T-helper 9 cell (primary cell): Measurements from ENCODE around the gene ERCC4.
A peak's percentile ranks its signal among the peaks of the same experiment; 100 is the strongest.
"Not testable (repeated sequence)": the region's sequence is repeated elsewhere in the genome, so short reads cannot be mapped to it uniquely, and the experiment has no call there.

Experiments
- DNase-seq: peaks from one replicate; pipeline ENCODE4 v3.0.0-alpha.2; 2020
- total RNA-seq, 2 donors: gene quantifications; one replicate each; lab custom pipeline; 2026; lab: John Stamatoyannopoulos, UW

Gene ERCC4
- total RNA-seq = 12.1 to 30.1 reads per million in 2 donors

DNA sequence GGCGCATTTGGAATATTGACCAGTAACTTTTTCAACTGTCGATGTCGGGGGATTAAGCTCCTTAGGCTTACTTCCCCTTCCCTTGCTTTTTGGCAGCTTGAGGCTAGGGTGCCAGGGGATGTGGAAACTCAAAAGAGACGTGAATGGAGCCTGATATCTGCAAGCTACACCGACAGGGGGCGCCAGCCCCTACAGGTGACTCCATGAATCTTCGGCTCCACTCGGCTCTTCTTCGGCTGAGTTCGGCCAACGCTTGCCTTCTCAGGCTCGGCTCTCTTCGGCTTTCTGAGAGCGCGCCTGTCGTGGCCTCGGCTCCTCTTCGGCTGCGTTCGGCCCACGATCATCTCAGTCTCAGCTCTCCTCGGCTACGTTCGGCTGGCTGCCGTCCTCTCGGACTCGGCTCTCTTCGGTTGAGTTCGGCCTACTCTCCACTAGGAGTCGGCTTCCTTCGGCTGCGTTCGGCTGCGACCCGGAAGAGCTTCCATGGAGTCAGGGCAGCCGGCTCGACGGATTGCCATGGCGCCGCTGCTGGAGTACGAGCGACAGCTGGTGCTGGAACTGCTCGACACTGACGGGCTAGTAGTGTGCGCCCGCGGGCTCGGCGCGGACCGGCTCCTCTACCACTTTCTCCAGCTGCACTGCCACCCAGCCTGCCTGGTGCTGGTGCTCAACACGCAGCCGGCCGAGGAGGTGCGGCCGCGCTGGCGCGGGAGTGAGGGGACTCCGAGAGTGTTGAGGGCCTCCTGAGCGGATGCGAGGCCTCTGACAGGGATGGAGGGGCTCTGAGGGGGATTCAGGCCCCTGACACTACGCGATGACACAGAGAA lies at the start of gene ERCC4:
Gene ERCC4 (plus strand): TSS at position 472 of the 827 bp plus-strand sequence. CDS start 12 bp downstream, at position 484.
- DNase-seq = peak; percentile 99

GRCh38 chr16:13873835-13874438 lies 46.0 kb upstream of the ERCC4 start:
- no peak for DNase-seq

GRCh38 chr16:13875614-13876284 lies 44.2 kb upstream of the ERCC4 start:
- no peak for DNase-seq

- DNase-seq = no peak
These were observed 36.7 kb upstream of the ERCC4 start for GRCh38 chr16:13883276-13883675.

GRCh38 chr16:13883881-13884280 lies 36.1 kb upstream of the ERCC4 start:
- DNase-seq = no peak

DNA sequence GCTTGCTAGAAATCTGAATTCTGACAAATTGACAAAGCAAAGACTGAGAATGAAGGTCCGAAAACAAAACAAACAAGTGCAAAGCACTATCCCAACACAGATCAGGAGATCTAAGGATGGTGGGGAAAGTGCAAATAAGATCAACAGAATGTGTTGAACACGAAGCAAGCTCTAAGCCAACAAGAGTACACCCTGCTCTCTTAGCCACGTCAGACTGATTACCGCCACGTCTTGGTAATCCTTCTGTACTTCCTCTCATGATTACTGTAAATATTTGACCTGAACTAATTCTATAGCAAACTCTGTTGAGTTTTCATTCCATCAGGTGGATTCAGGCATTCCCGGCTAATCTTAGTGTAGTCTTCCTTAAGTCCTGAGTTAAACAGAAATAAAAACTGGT lies 34.3 kb upstream of the ERCC4 start:
- no peak for DNase-seq

GRCh38 chr16:13886608-13887007 lies 33.3 kb upstream of the ERCC4 start:
- DNase-seq = no peak

DNA sequence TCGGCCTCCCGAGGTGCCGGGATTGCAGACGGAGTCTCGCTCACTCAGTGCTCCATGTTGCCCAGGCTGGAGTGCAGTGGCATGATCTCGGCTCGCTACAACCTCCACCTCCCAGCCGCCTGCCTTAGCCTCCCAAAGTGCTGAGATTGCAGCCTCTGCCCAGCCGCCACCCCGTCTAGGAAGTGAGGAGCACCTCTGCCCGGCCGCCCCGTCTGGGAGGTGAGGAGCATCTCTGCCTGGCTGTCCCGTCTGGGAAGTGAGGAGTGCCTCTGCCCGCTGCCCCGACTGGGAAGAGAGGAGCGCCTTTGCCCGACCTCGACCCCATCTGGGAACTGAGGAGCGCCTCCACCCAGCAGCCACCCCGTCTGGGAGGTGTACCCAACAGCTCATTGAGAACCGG lies 30.6 kb upstream of the ERCC4 start:
- not testable (repeated sequence) for DNase-seq

- no peak for DNase-seq
These were observed 27.7 kb upstream of the ERCC4 start for GRCh38 chr16:13892301-13892700.

DNA sequence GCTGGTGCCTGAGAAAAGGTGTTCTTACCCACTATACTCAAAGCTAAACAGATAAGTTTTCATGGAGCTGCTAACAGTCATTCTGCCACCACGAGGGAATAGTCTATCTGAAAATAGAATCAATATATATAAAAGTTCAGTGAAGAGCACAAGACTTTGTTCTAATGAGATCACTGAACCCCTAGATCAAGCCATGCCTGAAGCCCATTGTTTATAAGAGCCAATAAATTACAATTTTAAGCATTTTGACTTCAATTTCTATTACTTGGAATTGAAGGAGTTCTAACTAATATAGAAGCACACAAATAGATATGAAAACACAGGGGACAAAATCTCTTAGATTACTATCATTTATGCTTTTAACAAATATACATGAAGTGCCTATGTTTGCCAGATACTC lies 24.4 kb upstream of the ERCC4 start:
- no peak for DNase-seq

- no peak for DNase-seq
These were observed 23.3 kb upstream of the ERCC4 start for GRCh38 chr16:13896543-13897182.

DNA sequence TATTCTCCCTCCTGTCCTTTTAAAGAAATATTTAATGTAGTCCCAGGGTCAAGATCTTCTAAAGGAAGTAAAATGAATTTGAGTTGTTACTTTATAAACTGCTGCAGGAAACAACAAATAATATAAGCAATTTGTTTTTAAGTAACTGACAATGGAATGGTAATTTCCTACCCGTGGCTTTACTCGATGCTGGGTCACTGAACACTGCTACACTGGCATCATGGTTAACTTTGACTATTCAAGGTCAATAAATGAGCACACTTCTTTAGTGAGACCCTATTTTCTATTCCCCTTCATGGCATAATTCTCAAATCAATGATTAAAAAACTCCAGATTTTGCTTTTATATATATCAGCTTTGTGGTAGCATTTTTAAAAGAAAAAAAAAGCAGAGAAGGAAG lies 22.1 kb upstream of the ERCC4 start:
- DNase-seq = no peak

GRCh38 chr16:13898233-13898632 lies 21.7 kb upstream of the ERCC4 start:
- DNase-seq = no peak

GRCh38 chr16:13902052-13902451 lies 17.9 kb upstream of the ERCC4 start:
- no peak for DNase-seq

GRCh38 chr16:13902677-13903076 lies 17.3 kb upstream of the ERCC4 start:
- DNase-seq = no peak

DNA sequence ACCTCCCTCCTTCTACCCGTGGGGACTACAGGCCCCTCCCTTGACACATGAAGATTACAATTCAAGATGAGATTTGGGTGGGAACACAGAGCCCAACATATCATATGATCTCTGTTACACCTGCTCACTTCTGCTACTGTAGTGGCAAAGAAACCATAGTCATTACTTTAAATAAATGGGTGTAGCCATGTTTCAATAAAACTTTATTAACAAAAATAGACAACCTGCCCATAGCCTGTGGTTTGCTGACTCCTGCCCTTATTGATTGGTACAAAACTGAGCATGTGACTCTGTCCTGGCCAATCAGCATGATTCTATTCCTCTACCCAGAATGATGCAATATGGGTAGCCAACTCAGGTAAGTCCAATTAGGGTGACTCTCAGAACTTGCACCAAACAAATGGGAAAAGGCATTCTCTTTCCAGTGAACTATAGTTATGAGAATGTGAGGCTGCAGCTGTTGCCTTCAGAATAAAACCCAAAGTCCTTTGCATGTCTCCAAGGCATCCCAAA lies 15.7 kb upstream of the ERCC4 start:
- no peak for DNase-seq

GRCh38 chr16:13904822-13905221 lies 15.1 kb upstream of the ERCC4 start:
- DNase-seq = not testable (repeated sequence)

DNA sequence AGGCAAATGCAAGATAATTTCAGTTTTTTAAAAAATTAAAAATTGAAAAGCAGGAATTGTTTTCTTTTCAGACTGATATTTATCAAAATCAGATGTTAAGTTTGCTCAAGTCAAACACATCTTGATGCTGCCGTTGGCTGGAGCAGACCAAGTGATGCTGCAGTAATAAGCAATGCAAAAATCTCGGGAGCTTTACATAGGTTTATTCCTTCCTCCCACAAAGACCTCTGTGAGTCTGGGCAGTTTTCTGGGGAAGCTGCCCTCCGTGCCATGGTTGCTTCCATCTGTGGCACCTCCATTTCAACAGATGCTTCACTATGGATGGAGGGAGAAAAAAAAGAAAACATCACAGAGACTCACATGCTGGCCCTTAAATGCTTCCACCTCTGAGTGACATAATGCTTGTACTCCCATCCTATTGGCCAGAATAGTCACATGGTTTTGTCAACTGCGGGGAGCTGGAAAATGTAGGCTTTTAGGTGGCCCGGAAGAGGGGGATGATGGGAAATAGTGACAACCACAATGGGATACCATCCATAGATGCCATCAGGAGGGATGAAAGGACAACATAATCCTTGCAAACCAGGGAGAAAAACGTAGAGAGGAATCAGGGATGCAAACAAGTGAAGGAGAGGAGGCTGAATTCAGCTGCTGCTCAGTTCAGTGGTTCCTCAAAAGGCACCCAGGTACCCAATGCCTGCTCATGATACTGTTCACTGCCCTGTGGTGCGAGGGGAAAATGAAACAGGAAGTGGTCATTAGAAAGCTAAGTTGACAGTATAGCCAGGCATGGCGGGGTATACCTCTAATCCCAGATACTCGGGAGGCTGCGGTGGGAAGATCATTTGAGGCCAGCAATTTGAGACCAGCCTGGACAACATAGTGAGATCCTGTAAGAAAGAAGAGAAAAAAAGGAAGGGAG lies 13.5 kb upstream of the ERCC4 start:
- DNase-seq = no peak

GRCh38 chr16:13907431-13907830 lies 12.5 kb upstream of the ERCC4 start:
- DNase-seq = no peak

DNA sequence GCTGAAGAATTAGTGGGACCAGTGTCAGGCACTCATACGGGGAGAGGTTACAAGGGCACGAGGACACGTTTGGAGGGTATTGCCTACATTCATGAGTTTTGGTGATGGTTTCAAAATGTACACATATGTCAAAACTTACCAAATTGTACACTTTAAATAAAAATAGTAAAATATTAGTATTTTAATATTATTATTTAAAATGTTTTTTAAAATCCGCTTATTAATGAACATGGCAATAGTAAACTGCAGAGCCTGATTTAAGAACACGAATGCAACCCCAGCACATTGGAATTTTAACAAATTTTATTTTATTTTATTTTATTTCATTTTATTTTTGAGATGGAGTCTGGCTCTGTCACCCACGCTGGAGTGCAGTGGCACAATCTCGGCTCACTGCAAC lies 10.9 kb upstream of the ERCC4 start:
- no peak for DNase-seq

DNA sequence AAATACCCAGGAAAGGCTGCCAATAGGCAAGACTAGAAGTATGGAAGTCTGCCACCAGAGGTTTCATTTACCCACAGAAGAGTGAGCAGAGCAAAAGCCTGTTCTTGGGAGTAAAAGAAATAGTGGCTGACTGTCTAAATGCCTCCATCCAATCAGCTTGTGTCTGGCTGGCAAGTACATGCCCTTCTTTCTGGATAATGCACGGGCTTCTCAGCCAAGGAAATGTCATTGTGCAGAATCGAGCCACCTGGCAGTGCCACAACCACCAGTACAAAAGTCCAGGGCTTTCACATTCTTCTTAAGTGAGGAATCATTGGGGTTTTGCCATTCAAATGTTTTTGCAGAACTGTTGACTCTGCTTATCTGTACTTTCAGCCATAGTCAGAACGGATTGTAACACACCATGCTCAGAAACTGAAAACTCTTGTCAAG lies 10.1 kb upstream of the ERCC4 start:
- no peak for DNase-seq

GRCh38 chr16:13911306-13911705 lies 8.6 kb upstream of the ERCC4 start:
- DNase-seq = no peak
